HG02885 (cell line): ENCODE data around the gene SLC25A40.
A peak's percentile ranks its signal among the peaks of the same experiment; 100 is the strongest.
"Not testable (repeated sequence)": the region's sequence is repeated elsewhere in the genome, so short reads cannot be mapped to it uniquely, and the experiment has no call there.

ENCODE experiments used
- ATAC-seq: cut with Tn5 transposase; IDR thresholded peaks from one replicate; pipeline ENCODE4 v1.9.1; 2021; ENCODE audit warnings: mild to moderate bottlenecking; ENCODE audit not compliant: unreplicated experiment, poor library complexity

SLC25A40 gene, protein sequence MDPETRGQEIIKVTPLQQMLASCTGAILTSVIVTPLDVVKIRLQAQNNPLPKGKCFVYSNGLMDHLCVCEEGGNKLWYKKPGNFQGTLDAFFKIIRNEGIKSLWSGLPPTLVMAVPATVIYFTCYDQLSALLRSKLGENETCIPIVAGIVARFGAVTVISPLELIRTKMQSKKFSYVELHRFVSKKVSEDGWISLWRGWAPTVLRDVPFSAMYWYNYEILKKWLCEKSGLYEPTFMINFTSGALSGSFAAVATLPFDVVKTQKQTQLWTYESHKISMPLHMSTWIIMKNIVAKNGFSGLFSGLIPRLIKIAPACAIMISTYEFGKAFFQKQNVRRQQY

DNA sequence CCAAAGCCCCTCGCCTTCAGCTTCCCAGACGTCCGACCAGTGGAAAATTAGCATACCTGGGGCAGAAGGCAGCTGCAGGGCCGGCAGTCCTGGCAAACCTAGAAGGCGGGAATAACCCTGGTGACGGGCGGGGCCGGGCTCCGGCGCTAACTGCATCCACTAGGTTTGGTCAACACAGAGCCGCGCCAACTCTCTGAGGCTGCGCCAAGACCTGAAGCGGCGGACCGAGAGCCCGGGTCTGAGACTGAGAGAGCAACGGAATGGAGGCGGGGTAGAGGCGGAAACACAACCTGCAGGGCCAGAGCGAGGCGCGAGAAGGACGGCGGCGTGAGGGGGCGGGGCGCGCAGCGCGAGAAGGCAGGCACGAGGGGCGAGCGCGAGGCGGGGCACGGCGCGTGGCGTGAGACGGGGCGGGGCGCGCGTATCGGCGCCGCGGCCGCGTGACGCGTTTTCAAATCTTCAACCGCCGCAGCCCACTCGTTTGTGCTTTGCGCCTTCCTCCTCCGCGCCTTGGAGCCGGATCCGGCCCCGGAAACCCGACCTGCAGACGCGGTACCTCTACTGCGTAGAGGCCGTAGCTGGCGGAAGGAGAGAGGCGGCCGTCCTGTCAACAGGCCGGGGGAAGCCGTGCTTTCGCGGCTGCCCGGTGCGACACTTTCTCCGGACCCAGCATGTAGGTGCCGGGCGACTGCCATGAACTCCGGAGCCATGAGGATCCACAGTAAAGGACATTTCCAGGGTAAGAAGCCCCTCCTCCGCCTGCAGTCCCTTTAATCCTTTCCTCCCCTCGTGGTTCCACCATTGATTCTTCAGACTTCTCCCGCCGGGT is at the start of gene SLC25A40, which contains the start of gene DBF4:
TSS of gene SLC25A40 (minus strand) at position 321 of the 829 bp plus-strand sequence. CDS start 17,633 bp downstream, outside the sequence.
TSS of gene DBF4 (plus strand) at position 454 of the 829 bp plus-strand sequence. CDS start at position 694, 240 bp downstream.
- peak; percentile 89 for ATAC-seq

DNA sequence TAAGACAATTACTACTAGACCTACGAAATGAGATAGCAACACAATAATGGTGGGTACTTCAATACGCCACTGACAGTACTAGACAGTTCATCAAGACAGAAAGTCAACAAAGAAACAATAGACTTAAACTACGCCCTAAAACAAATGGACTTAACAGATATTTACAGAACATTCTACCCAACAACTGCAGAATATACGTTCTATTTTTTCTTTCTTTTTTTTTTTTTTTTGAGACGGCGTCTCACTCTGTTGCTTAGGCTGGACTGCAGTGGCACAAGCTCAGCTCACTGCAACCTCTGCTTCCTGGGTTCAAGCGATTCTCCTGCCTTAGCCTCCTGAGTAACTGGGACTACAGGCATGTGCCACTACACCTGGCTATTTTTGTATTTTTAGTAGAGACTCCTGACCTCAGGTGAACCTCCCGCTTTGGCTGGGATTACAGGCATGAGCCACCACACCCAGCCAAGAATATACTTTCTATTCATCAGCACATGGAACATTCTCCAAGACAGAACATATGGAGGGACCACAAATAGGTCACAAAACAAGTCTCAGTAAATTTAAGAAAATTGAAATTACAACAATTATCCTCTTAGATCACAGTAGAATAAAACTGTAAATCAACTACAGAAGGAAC is 46.7 kb upstream of the SLC25A40 start:
- ATAC-seq: not testable (repeated sequence)

DNA sequence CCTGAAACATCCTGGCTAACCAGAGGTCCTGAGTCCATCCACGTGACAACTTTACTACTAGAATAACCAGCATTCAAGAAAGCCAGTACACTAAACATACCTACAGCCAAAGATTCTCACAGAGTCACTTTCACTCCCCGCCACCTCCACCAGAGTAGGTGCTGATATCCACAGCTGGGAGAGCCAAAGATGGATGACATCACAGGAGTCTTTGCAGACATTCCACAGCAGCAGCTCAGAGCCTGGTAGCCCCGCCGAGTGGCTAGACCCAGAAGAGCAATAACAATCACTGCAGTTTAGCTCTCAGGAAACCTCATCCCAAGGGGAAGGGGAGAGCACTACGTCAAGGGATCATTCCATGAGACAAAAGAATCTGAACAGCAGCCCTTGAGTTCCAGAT is 44.4 kb upstream of the SLC25A40 start:
- ATAC-seq: no peak

DNA sequence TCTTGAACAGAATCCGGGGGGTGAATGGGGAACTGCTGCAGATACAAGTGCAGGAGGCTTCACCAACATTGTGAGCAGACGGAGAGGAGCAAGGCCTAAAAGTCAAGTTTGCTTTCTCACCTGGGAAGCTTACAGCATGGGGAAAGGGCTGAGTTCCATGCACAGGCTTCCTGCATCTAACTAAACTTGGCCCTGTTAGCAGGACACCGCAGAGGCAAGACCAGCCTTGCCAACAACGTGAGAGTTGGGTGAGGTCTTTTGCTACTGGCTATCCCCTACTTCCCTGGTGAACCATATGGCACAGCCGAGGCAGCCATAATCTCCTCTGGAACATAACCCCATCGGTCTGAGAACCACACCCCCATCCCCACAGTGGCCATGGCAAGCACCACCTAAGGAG is 43.7 kb upstream of the SLC25A40 start:
- ATAC-seq: no peak

DNA sequence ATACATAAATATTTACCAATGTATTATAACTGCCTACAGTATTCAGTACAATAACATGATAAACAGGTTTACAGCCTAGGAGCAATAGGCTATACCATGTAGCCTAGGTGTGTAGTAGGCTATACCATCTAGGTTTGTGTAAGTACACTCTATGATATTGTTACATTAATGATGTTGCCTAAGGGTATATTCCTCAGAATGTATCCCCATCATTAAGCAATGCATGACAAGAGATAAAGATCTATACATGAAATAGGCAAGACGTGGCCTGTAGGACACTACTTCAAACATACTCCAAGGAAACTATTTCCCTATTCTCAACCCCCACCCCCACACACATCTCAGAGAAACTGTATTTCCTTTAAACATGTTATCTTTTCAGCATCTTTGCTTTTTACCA is 42.6 kb upstream of the SLC25A40 start:
- no peak for ATAC-seq

DNA sequence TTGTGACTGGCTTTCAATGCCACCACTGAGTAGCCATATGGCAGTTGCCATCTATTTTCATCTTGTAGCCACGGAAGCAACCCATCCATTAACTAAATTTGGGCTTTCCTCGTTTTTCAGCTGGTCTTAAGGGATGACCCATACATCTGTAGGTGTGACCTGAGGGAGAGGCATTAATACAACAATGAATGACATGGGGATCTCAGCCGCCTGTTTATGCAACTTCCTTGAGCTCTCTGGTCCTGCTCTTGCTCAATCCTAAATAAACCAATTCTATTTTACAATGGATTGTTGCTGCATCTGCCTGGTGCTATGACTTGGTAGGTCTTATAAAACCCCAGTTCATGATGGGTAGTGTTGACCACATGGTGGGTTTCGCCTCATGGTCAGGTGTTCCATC is 36.0 kb upstream of the SLC25A40 start:
- ATAC-seq: no peak

DNA sequence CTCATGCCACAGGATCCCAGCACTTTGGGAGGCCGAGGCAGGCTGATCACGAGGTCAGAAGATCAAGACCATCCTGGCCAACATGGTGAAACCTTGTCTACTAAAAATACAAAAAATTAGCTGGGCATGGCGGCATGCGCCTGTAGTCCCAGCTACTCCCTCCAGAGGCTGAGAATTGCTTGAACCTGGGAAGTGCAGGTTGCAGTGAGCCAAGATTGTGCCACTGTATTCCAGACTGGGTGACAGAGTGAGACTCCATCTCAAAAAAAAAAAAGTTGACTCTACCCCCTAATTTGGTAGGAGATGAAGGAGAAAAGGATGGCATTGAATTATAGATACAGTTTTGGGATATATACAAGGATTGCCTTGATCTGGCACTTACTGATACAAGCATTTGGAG is 32.7 kb upstream of the SLC25A40 start:
- not testable (repeated sequence) for ATAC-seq

DNA sequence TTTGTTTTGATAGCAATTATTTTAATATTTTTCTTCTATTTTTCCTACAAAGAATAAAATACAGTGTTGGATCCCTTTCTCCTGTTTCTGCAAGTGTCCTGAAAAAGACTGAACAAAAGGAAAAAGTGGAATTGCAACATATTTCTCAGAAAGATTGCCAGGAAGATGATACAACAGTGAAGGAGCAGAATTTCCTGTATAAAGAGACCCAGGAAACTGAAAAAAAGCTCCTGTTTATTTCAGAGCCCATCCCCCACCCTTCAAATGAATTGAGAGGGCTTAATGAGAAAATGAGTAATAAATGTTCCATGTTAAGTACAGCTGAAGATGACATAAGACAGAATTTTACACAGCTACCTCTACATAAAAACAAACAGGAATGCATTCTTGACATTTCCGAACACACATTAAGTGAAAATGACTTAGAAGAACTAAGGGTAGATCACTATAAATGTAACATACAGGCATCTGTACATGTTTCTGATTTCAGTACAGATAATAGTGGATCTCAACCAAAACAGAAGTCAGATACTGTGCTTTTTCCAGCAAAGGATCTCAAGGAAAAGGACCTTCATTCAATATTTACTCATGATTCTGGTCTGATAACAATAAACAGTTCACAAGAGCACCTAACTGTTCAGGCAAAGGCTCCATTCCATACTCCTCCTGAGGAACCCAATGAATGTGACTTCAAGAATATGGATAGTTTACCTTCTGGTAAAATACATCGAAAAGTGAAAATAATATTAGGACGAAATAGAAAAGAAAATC is 31.2 kb upstream of the SLC25A40 start:
- not testable (repeated sequence) for ATAC-seq

DNA sequence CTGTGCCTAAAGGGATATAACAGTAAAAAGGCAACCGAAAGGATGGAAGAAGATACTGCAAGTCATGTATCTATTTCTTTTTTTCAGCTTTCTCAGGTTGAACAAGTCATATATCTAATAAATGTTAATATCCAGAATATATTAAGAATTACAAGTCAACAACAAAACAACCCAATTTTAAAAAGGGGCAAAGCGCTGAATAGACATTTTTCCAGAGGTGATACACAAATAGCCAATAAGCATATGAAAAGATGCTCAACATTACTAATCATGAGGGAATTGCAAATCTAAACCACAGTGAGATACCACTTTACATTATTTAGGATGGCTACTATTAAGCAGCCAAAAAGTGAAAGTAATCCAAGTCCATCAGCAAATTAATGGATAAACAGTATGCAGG is 23.1 kb upstream of the SLC25A40 start:
- no peak for ATAC-seq

DNA sequence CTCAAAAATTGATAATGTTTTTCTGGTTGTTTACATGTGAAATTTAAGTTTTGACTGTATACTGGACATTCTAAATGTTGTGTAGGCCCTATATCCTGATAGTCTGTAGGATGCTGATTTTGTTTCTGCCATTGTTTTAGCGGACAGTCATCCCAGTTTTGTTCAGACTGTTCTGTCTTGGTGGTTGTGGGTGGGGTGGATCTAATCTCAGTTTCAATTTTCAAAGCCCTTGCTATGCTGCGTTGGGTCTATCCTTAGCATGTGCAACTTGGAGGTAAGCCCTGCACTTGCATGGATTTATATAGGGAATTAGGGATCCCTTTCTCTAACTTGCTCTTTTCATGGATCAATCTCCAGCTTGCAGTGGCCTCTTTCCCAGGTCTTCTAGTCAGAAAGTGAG is 19.2 kb upstream of the SLC25A40 start:
- no peak for ATAC-seq

DNA sequence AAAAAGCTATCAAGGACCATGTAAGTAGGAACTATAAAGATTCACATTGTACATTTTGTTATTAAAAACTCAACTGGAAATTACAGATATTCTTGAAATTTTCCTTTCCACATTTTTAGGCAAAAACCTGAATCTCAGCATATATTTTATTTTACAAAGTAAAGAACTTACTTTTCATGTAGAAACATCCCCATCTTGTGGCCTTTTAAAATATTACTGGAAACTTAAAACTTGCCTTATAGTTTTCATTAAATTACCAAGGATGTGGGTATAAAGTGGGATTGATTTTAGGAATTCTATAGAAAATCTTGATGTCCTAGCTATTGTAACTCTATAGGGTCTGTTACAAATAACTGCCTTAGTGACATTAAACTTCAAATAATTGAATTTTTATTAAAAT is 10.7 kb upstream of the SLC25A40 start:
- no peak for ATAC-seq

DNA sequence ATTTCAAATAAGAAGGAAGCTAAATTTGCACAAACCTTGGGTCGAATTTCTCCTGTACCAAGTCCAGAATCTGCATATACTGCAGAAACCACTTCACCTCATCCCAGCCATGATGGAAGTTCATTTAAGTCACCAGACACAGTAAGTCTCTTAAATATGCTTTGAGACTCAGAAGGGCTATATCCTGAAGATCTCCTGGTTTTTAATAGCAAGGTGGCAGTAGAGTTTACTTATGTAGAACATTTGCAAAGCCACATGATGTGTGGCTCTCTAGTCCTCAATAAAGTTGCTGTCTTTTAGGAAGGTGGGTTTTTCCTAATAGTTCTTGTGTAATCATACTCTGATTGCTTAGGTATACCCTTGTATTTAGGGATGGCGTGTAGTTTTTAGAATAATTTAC is 8.9 kb upstream of the SLC25A40 start:
- no peak for ATAC-seq

DNA sequence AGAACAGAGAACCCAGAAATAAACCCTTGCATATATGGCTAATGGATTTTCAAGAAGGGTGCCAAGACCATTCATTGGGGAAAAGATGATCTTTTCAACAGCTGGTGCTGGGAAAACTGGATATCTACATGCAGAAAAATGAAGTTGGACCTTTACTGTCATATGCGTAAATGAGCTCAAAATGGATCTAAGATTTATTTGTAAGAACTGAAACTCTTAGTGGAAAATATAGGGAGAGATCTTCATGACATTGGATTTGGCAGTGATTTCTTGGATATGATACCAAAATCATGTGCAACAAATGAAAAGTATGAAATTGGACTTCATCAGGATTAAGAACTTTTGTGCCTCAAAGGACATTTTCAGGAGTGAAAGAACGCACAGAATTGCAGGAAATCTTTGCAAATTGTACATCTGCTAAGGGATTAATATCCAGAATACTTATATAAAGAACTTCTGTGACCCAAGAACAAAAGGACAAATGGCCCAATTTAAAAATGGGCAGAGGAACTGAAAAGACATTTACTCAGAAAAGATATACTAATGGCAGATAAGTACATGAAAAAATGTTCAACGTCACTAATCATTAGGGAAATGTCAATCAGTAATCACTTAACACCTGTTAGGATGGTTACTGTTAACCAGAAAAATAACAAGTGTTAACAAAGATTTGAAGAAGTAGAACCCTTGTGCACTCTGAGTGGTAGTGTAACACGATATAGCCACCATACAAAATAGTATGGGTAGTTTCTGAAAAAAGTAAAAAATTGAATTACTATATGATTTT is 6.2 kb upstream of the SLC25A40 start:
- ATAC-seq: no peak

DNA sequence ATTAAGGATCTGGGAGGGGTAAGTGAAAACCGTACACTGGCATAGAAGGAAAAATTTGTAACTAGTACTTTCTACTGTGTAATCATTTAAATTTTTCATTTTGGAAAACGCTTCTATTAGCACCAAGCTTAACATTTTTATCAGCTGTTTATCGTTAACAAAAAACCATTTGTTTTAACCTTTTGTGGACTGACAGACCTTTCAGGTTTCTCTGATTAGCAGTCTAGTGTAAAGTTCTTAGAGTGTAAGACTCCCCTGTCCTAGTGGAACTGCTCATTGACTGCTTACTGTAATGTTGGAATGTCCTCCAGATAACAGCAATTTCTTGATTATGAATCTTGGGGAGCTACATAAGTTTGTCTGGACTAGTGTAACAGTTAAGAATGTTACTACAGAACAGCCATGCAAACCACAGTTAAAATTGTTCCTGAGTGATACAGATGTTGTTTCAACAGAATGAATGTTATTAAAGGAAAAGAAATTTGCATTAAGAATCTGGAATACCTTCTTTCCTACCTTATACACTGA is 2.1 kb upstream of the SLC25A40 start:
- no peak for ATAC-seq

DNA sequence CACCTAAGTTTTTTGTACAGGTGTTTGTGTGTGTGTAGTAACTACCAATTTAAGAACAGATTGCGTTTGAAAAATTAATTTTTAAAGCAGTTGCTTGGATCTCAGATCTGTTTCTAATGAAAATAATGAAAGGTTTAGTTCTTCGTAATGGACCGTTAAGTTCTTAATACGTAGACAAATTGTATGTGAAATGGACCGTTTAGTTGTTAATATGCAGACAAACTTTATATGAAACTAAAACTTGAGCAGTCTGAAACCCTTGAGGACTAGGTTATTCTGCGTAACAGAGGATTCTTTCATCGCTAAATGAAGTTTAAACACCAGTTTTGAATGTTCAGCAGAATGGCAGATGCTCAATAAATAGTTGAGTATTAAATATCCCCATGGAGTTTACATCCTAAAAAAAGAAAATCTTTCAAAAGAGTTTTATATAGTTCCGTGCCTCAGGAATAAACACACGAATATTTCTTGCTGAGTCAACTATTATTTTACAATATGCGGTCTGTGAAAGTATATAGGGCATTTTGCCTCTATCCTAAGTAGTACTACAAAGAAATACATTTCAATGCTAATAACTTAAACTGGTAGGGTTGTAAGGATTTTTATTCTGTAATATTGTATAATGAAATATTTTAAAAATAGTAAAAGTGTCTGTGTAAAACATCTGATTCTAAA is 1.3 kb upstream of the SLC25A40 start:
- ATAC-seq: no peak

DNA sequence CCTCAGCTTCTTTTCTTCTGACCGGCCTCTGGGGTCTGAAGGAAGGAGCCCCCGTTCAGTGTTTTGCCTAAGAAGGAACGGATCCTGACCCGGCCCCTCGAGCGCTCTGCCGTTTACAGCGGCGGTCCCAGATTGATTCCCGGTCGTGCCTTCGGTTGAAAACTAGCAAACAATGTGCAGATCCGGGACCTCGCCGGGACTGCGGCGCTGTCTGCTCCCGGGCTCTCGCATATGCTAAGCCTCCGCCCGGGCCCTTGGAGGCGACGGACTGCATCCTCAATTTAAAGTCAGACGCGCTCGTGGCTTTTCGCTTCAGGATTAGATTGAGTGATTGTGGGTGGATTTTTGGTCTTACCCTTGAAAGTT is 692 bp upstream of the SLC25A40 start:
- peak; percentile 10 for ATAC-seq

DNA sequence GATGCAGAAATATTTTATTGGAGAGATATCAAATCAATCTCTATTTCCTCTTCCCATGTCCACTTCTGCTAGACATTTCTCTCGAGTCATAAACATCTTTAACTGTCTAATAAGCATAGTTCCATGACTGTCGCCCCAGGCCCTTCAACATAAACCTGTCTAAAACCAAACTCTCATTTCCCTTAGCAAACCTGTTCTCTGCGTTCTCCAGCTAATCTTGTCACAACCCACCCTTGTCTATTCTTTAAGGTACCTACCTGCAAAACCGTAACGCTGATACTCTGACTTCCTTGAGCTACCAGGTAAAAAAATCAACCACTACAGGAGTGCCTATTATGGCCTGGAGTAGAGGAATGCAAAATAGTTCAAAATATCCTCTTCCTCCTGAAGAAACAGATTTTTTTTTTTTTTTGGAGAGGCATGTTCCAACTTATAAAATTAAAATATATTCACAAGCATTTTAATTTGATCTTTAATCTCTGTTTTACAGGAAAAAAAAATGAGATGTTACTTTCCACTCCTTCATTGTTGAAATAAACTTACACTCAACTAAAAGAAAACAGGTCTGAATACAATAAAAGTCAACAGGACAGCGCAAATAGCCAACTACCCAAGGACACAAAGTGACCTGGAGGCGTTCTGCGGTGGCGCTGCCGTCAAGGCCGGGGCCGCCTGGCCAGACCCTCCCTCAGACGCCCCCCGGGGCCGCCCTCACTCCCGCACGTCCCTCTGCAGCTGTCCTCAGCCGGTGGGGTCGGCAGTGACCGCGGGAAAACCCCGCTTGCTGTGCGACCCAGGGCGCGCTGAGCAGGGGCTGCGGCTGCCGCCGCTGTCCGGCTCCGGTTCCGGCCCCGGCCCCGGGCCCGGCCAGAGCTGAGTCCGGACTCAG is 765 bp downstream of the SLC25A40 start:
- ATAC-seq: peak; percentile 21

DNA sequence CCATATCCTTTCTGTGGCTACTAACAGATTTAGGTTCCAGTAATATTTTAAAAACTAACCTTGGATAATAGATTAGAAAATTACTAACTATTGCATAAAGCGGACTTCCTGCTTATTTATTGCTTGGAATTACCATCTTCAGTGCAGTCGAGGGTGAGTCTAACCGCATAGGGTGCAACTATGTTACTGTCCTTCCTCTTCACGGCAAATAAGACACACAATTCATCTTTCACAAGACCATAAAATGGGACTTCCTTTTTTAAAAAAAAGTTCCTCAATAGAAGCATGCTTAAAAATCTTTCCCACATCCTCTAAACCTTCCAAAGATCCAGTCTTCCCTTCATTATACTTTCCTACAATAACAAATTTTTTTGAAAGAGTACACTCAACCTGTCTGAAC is 2.1 kb downstream of the SLC25A40 start:
- no peak for ATAC-seq
